HFF-Myc (cell line): ENCODE measurements around the gene TOR4A.
"Not testable (repeated sequence)": the region's sequence is repeated elsewhere in the genome, so short reads cannot be mapped to it uniquely, and the experiment has no call there.

Source experiments
- DNase-seq: peaks from one replicate; pipeline ENCODE4 v3.0.0-alpha.2; 2011; ENCODE audit warnings: low read depth; ENCODE audit errors: extremely low read depth
- H3K4me3 ChIP-seq: replicated peaks from 2 replicates; pipeline ENCODE4 v1.5.1; 2011; ENCODE audit warnings: low read depth, mild to moderate bottlenecking, control low read depth, low read length
- CTCF ChIP-seq: IDR thresholded peaks from 2 replicates; pipeline ENCODE4 v1.5.1; 2012; ENCODE audit warnings: mild to moderate bottlenecking, low read depth, low read length, control low read depth; ENCODE audit errors: missing control alignments

The TOR4A gene

GRCh38 chr9:137321726-137322361 is 44.3 kb downstream of the TOR4A start:
- DNase-seq: no peak
- H3K4me3 ChIP-seq: no peak overlapping the region
- no peak for TF ChIP-seq CTCF

GRCh38 chr9:137323531-137324331 is 46.2 kb downstream of the TOR4A start:
- TF ChIP-seq CTCF: no peak
- H3K4me3 ChIP-seq: no peak overlapping the region
- DNase-seq: no peak

GRCh38 chr9:137325124-137325523 is 47.6 kb downstream of the TOR4A start:
- DNase-seq: no peak
- TF ChIP-seq CTCF: no peak
- no peak overlapping the region for H3K4me3 ChIP-seq

- TF ChIP-seq CTCF: no peak
- DNase-seq: no peak
- H3K4me3 ChIP-seq: no peak overlapping the region
Measured at GRCh38 chr9:137325799-137326198, 48.3 kb downstream of the TOR4A start.

GRCh38 chr9:137326445-137327065 is 49.0 kb downstream of the TOR4A start:
- no peak for DNase-seq
- H3K4me3 ChIP-seq: no peak overlapping the region

GRCh38 chr9:137327641-137328550 is 50.4 kb downstream of the TOR4A start:
- H3K4me3 ChIP-seq, DNase-seq: not testable (repeated sequence)

More at GRCh38 chr9:137326445-137327065, 49.0 kb downstream of the TOR4A start:
- TF ChIP-seq CTCF: no peak

GRCh38 chr9:137329590-137329989 is 52.1 kb downstream of the TOR4A start:
- not testable (repeated sequence) for DNase-seq, H3K4me3 ChIP-seq
